ENCODE measurements around the gene IRF2. TPM values are rescaled to one million over a fixed set of nuclear protein-coding genes. Genes with fewer than 3 reads are reported as not detected.

The IRF2 gene
- polyA plus RNA-seq, 4 donors, result 23.3 to 38.6 (median 32.7) TPM

DNA sequence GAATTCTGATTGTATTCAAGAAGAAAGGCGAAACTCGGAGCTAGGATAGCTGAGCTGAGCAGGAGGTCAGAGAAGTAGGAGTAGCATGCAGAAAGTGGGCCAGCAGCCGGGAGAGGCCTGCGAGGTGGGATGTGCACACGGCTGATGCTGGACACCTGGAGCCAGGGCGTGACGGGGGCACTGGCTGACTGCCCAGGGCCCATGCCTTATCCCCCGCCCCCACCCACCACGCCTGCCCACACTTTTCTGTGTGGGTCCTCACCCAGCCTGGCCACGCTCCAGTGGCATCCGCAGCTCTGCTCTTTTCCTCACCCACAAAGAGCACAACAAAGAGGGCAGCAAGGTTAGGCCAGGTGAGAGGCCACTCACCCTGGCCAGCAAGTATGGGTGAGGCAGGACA, 30.0 kb upstream of the IRF2 start:
- no peak overlapping the region for H3K27ac ChIP-seq (ENCODE audit: low read depth in 1 of 3, low read length in 2 of 3)
- FAIRE-seq, result no peak
- H3K4me3 ChIP-seq (ENCODE audit: low read depth in 1 of 3, low read length in 3 of 3), result no peak overlapping the region
- H3K4me1 ChIP-seq (ENCODE audit: control insufficient read depth in 3 of 3, insufficient read depth in 2 of 3, low read depth in 1 of 3, low read length in 2 of 3), result no peaks in the 10 kb centered on the region
- H3K27me3 ChIP-seq (ENCODE audit: control insufficient read depth in 3 of 3, insufficient read depth in 3 of 3, low read length in 3 of 3), result no peaks in the 10 kb centered on the region
- DNase-seq, result no peak
- WGBS, 3 donors, result 83 to 85% (median 84%) methylated on average over 10 to 11 of the region's 11 CpGs
- H3K36me3 ChIP-seq (ENCODE audit: control insufficient read depth in 3 of 3, insufficient read depth in 2 of 3, low read depth in 1 of 3, low read length in 3 of 3), result no peaks in the 10 kb centered on the region
- peaks cover 0 to 5% of the 10 kb centered on the region in 2 donors for H3K9me3 ChIP-seq (ENCODE audit: control insufficient read depth in 2 of 2, insufficient read depth in 1 of 2, low read depth in 1 of 2, low read length in 1 of 2)

GRCh38 chr4:184503869-184504300, 29.5 kb upstream of the IRF2 start:
- Histone ChIP-seq H3K9me3 (ENCODE audit: control insufficient read depth in 2 of 2, insufficient read depth in 1 of 2, low read depth in 1 of 2, low read length in 1 of 2) (peaks cover 0 to 4% of the 10 kb centered on the region in 2 donors), H3K27ac (ENCODE audit: low read depth in 1 of 3, low read length in 2 of 3) (no peak overlapping the region), H3K4me1 (ENCODE audit: control insufficient read depth in 3 of 3, insufficient read depth in 2 of 3, low read depth in 1 of 3, low read length in 2 of 3) (no peaks in the 10 kb centered on the region), H3K36me3 (ENCODE audit: control insufficient read depth in 3 of 3, insufficient read depth in 2 of 3, low read depth in 1 of 3, low read length in 3 of 3) (no peaks in the 10 kb centered on the region), H3K4me3 (ENCODE audit: low read depth in 1 of 3, low read length in 3 of 3) (no peak overlapping the region), H3K27me3 (ENCODE audit: control insufficient read depth in 3 of 3, insufficient read depth in 3 of 3, low read length in 3 of 3) (no peaks in the 10 kb centered on the region)
- WGBS, 3 donors, result 67 to 88% (median 80%) methylated on average over 8 of the region's 8 CpGs
- FAIRE-seq (no peak), DNase-seq (no peak)

- FAIRE-seq (no peak), DNase-seq (no peak)
- H3K27ac ChIP-seq (ENCODE audit: low read depth in 1 of 3, low read length in 2 of 3), result no peak overlapping the region
- H3K27me3 ChIP-seq (ENCODE audit: control insufficient read depth in 3 of 3, insufficient read depth in 3 of 3, low read length in 3 of 3), result no peaks in the 10 kb centered on the region
- H3K36me3 ChIP-seq (ENCODE audit: control insufficient read depth in 3 of 3, insufficient read depth in 2 of 3, low read depth in 1 of 3, low read length in 3 of 3), result no peaks in the 10 kb centered on the region
- H3K4me1 ChIP-seq (ENCODE audit: control insufficient read depth in 3 of 3, insufficient read depth in 2 of 3, low read depth in 1 of 3, low read length in 2 of 3), result no peaks in the 10 kb centered on the region
- H3K9me3 ChIP-seq (ENCODE audit: control insufficient read depth in 2 of 2, insufficient read depth in 1 of 2, low read depth in 1 of 2, low read length in 1 of 2), result no peaks in the 10 kb centered on the region
- no peak overlapping the region for H3K4me3 ChIP-seq (ENCODE audit: low read depth in 1 of 3, low read length in 3 of 3)
- WGBS, 3 donors, result 91 to 94% (median 92%) methylated on average over 4 of the region's 4 CpGs
Observed at GRCh38 chr4:184500748-184501589, 26.6 kb upstream of the IRF2 start.

- no peak overlapping the region for H3K27ac ChIP-seq (ENCODE audit: low read depth in 1 of 3, low read length in 2 of 3)
- no peak for FAIRE-seq
- H3K4me1 ChIP-seq (ENCODE audit: control insufficient read depth in 3 of 3, insufficient read depth in 2 of 3, low read depth in 1 of 3, low read length in 2 of 3), result no peaks in the 10 kb centered on the region
- H3K27me3 ChIP-seq (ENCODE audit: control insufficient read depth in 3 of 3, insufficient read depth in 3 of 3, low read length in 3 of 3), result no peaks in the 10 kb centered on the region
- H3K4me3 ChIP-seq (ENCODE audit: low read depth in 1 of 3, low read length in 3 of 3), result no peak overlapping the region
- no peaks in the 10 kb centered on the region for H3K9me3 ChIP-seq (ENCODE audit: control insufficient read depth in 2 of 2, insufficient read depth in 1 of 2, low read depth in 1 of 2, low read length in 1 of 2)
- no peaks in the 10 kb centered on the region for H3K36me3 ChIP-seq (ENCODE audit: control insufficient read depth in 3 of 3, insufficient read depth in 2 of 3, low read depth in 1 of 3, low read length in 3 of 3)
- DNase-seq, result no peak
Observed at GRCh38 chr4:184499996-184500395, 25.6 kb upstream of the IRF2 start.

DNA sequence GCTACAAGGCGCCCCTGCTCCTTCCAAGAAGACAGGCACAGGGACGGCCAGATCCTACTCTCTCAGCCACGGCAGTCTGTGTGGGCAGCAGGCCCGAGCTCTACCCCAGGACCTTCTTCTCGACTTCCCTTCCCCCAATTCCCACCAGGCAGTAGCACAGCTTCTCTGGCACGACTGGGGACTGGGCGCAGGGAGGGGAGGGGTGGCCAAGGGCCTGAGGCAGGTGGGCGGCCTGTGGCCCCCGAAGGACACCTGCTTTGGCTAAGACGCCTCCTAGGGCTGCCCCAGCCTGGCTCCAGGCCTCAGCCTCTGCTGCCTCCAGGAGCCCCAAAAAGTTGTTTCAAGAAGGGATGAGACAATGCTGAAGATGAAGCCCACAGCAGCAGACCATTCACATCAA, 24.2 kb upstream of the IRF2 start:
- H3K36me3 ChIP-seq (ENCODE audit: control insufficient read depth in 3 of 3, insufficient read depth in 2 of 3, low read depth in 1 of 3, low read length in 3 of 3), result no peaks in the 10 kb centered on the region
- H3K27ac ChIP-seq (ENCODE audit: low read depth in 1 of 3, low read length in 2 of 3), result no peak overlapping the region
- FAIRE-seq, result no peak
- H3K4me1 ChIP-seq (ENCODE audit: control insufficient read depth in 3 of 3, insufficient read depth in 2 of 3, low read depth in 1 of 3, low read length in 2 of 3), result no peaks in the 10 kb centered on the region
- H3K4me3 ChIP-seq (ENCODE audit: low read depth in 1 of 3, low read length in 3 of 3), result no peak overlapping the region
- no peaks in the 10 kb centered on the region for H3K9me3 ChIP-seq (ENCODE audit: control insufficient read depth in 2 of 2, insufficient read depth in 1 of 2, low read depth in 1 of 2, low read length in 1 of 2)
- DNase-seq, result no peak
- 92 to 96% (median 95%) methylated on average over 10 of the region's 10 CpGs for whole genome bisulfite sequencing, 3 donors
- H3K27me3 ChIP-seq (ENCODE audit: control insufficient read depth in 3 of 3, insufficient read depth in 3 of 3, low read length in 3 of 3), result no peaks in the 10 kb centered on the region

DNA sequence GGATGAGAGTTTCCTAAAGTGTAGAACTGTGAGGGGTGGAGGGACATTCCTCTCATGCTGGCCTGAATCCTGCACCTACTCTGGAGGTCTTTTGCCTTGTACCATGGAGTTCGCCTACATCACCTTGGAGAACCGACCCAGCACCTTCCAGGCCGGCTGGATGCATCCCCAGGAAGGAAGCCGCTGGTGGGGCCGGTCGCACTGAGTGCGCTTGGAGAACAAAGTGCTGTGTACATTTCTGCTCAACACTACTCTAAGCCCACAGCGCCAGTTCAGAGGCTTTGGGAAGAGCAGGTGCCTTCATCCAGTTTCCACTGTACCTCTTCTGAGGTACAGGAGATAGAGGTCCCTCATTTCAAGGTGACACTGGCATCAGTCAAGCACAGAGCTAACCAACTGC, 15.4 kb upstream of the IRF2 start:
- WGBS, 3 donors, result 88 to 94% (median 92%) methylated on average over 8 of the region's 8 CpGs
- no peak for FAIRE-seq
- Histone ChIP-seq H3K27ac (ENCODE audit: low read depth in 1 of 3, low read length in 2 of 3) (no peak overlapping the region), H3K9me3 (ENCODE audit: control insufficient read depth in 2 of 2, insufficient read depth in 1 of 2, low read depth in 1 of 2, low read length in 1 of 2) (no peaks in the 10 kb centered on the region), H3K4me3 (ENCODE audit: low read depth in 1 of 3, low read length in 3 of 3) (no peak overlapping the region), H3K27me3 (ENCODE audit: control insufficient read depth in 3 of 3, insufficient read depth in 3 of 3, low read length in 3 of 3) (no peaks in the 10 kb centered on the region), H3K4me1 (ENCODE audit: control insufficient read depth in 3 of 3, insufficient read depth in 2 of 3, low read depth in 1 of 3, low read length in 2 of 3) (no peaks in the 10 kb centered on the region), H3K36me3 (ENCODE audit: control insufficient read depth in 3 of 3, insufficient read depth in 2 of 3, low read depth in 1 of 3, low read length in 3 of 3) (no peaks in the 10 kb centered on the region)
- no peak for DNase-seq

DNA sequence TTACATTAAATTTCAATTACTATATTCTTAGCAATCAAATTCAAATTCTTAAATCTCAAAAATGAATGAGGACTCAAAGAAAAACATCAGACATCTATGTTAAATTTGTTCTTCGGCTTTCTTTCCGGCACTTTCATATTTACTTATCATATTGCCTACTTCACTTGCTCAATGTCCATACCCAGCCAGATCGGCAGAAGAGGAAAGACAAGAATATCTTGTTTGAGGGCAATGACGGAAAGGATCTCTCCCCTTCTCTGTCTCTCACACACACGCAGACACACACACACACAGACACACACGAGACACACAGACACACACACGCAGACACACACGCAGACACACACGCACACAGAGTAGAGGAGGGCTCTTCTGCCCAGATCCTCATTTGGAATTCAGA, 13.2 kb upstream of the IRF2 start:
- H3K27me3 ChIP-seq (ENCODE audit: control insufficient read depth in 3 of 3, insufficient read depth in 3 of 3, low read length in 3 of 3), result no peaks in the 10 kb centered on the region
- H3K4me3 ChIP-seq (ENCODE audit: low read depth in 1 of 3, low read length in 3 of 3), result no peak overlapping the region
- no peaks in the 10 kb centered on the region for H3K36me3 ChIP-seq (ENCODE audit: control insufficient read depth in 3 of 3, insufficient read depth in 2 of 3, low read depth in 1 of 3, low read length in 3 of 3)
- H3K4me1 ChIP-seq (ENCODE audit: control insufficient read depth in 3 of 3, insufficient read depth in 2 of 3, low read depth in 1 of 3, low read length in 2 of 3), result no peaks in the 10 kb centered on the region
- no peak for DNase-seq
- 84 to 85% (median 84%) methylated on average over 9 of the region's 9 CpGs for WGBS, 3 donors
- FAIRE-seq, result no peak
- peaks cover 0 to 4% of the 10 kb centered on the region in 2 donors for H3K9me3 ChIP-seq (ENCODE audit: control insufficient read depth in 2 of 2, insufficient read depth in 1 of 2, low read depth in 1 of 2, low read length in 1 of 2)
- H3K27ac ChIP-seq (ENCODE audit: low read depth in 1 of 3, low read length in 2 of 3), result no peak overlapping the region

DNA sequence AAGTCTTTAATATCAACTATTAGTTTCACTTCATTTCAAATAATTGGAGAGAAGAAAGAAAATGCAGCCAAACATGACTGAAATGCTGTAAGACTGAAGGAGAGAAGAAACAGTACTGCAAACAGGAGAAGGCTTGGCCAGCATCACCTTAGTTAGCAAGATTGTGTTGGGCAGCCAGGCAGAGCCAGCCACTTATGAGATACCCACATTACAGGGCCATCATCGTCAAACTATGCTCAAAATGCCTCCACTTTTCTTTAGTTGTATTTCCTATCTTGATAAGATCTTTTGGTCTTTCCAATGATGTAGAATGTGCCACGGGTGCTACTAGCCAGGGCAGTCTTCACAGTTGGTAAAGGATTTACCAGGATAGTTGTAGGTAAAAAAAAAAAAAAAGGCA, 10.9 kb upstream of the IRF2 start:
- H3K4me3 ChIP-seq (ENCODE audit: low read depth in 1 of 3, low read length in 3 of 3), result no peak overlapping the region
- no peak for DNase-seq
- FAIRE-seq, result no peak
- WGBS, 3 donors, result 85 to 88% (median 85%) methylated on average over 2 of the region's 2 CpGs
- peaks cover 0 to 4% of the 10 kb centered on the region in 2 donors for H3K9me3 ChIP-seq (ENCODE audit: control insufficient read depth in 2 of 2, insufficient read depth in 1 of 2, low read depth in 1 of 2, low read length in 1 of 2)
- no peaks in the 10 kb centered on the region for H3K36me3 ChIP-seq (ENCODE audit: control insufficient read depth in 3 of 3, insufficient read depth in 2 of 3, low read depth in 1 of 3, low read length in 3 of 3)
- no peak overlapping the region for H3K27ac ChIP-seq (ENCODE audit: low read depth in 1 of 3, low read length in 2 of 3)
- H3K4me1 ChIP-seq (ENCODE audit: control insufficient read depth in 3 of 3, insufficient read depth in 2 of 3, low read depth in 1 of 3, low read length in 2 of 3), result no peaks in the 10 kb centered on the region
- H3K27me3 ChIP-seq (ENCODE audit: control insufficient read depth in 3 of 3, insufficient read depth in 3 of 3, low read length in 3 of 3), result no peaks in the 10 kb centered on the region

DNA sequence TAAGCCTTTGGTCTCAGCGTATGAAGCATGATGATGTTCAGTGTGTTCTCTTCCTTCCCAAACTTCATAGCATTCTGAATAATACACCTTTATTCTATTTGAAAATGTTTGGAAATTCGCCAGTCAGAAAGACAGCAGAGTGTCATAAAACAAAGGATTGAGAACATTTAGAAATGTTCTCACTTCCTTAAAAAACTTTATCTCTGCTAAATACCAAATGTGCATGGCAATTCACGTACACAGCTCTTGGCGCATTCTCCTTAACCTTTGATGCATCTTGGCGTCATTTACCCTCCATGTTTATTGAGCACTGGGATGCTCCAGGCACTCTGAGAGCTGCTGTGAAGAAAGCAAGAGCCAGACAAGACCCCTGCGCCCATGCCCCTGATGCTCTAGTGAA, 7.2 kb upstream of the IRF2 start:
- FAIRE-seq, result no peak
- WGBS, 3 donors, result 80 to 88% (median 86%) methylated on average over 6 of the region's 6 CpGs
- DNase-seq, result no peak
- H3K4me3 ChIP-seq (ENCODE audit: low read depth in 1 of 3, low read length in 3 of 3), result no peak overlapping the region
- no peak overlapping the region for H3K27ac ChIP-seq (ENCODE audit: low read depth in 1 of 3, low read length in 2 of 3)
- peaks cover 0 to 4% of the 10 kb centered on the region in 2 donors for H3K9me3 ChIP-seq (ENCODE audit: control insufficient read depth in 2 of 2, insufficient read depth in 1 of 2, low read depth in 1 of 2, low read length in 1 of 2)
- no peaks in the 10 kb centered on the region for H3K27me3 ChIP-seq (ENCODE audit: control insufficient read depth in 3 of 3, insufficient read depth in 3 of 3, low read length in 3 of 3)
- H3K36me3 ChIP-seq (ENCODE audit: control insufficient read depth in 3 of 3, insufficient read depth in 2 of 3, low read depth in 1 of 3, low read length in 3 of 3), result peaks cover 0 to 3% (median 0%) of the 10 kb centered on the region in 3 donors
- H3K4me1 ChIP-seq (ENCODE audit: control insufficient read depth in 3 of 3, insufficient read depth in 2 of 3, low read depth in 1 of 3, low read length in 2 of 3), result peaks cover 3 to 16% (median 5%) of the 10 kb centered on the region in 3 donors

Measured in small intestine (tissue), 7 donors.